Bronchial epithelial cell (primary cell): ENCODE results near the gene ARHGEF38. TPM values are rescaled to one million over a fixed set of nuclear protein-coding genes. Genes with fewer than 3 reads are reported as not detected.

ENCODE experiments used
- DNase-seq: peaks from one replicate; pipeline ENCODE4 v3.0.0-alpha.2; 2010; ENCODE audit warnings: low read depth
- FAIRE-seq: peaks from 2 replicates; lab custom pipeline; 2011; peaks lifted over from hg19 to GRCh38; lab: Jason Lieb, UNC
- H3K27me3 ChIP-seq: 2 replicates; pipeline ENCODE4 v1.5.1; 2011; ENCODE audit warnings: low read length; ENCODE audit not compliant: control insufficient read depth, insufficient read depth
- H3K36me3 ChIP-seq: 2 replicates; pipeline ENCODE4 v1.5.1; 2011; ENCODE audit warnings: low read length; ENCODE audit not compliant: control insufficient read depth, insufficient read depth
- H3K4me3 ChIP-seq: 2 replicates; pipeline ENCODE4 v1.5.1; 2011; ENCODE audit warnings: mild to moderate bottlenecking, low read depth, low read length, control low read depth
- total RNA-seq: library from RNA; depleted of rRNA; stranded (reverse); fragments of >200 nt; gene quantifications from 2 replicates; pipeline ENCODE4 v1.2.1, GENCODE V29; 2014
- TF ChIP-seq, protein P1 (sequence below): IDR thresholded peaks from 2 replicates; pipeline ENCODE4 v1.5.1; 2011; ENCODE audit warnings: mild to moderate bottlenecking, moderate library complexity, low read length, control low read depth, inconsistent platforms; ENCODE audit not compliant: insufficient read depth, severe bottlenecking

The ARHGEF38 gene
- total RNA-seq, 1 donor from 2014 or later = not detected

DNA sequence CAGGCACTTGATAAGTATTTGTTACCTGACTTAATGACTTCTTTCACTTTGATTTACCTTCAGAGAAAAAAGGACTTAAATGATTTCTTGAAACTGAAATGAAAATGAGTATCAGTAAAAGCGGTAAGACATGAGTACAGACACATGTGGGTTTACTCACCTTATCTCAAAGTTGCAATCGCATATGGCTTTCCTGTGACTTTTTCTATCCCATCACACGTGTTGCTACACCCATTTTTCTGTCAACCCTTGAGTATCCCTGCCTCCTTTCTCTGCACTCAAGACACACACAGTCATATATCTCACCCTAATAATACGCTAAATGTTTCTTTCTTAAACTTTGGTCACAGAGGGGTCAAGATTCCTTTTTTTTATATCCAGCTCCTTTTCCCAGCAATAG is 11.0 kb upstream of the ARHGEF38 start:
- TF ChIP-seq, protein P1, sequence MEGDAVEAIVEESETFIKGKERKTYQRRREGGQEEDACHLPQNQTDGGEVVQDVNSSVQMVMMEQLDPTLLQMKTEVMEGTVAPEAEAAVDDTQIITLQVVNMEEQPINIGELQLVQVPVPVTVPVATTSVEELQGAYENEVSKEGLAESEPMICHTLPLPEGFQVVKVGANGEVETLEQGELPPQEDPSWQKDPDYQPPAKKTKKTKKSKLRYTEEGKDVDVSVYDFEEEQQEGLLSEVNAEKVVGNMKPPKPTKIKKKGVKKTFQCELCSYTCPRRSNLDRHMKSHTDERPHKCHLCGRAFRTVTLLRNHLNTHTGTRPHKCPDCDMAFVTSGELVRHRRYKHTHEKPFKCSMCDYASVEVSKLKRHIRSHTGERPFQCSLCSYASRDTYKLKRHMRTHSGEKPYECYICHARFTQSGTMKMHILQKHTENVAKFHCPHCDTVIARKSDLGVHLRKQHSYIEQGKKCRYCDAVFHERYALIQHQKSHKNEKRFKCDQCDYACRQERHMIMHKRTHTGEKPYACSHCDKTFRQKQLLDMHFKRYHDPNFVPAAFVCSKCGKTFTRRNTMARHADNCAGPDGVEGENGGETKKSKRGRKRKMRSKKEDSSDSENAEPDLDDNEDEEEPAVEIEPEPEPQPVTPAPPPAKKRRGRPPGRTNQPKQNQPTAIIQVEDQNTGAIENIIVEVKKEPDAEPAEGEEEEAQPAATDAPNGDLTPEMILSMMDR = no peak
- H3K27me3 ChIP-seq = no peaks in the 10 kb centered on the region
- H3K36me3 ChIP-seq = no peaks in the 10 kb centered on the region
- FAIRE-seq (no peak), DNase-seq (no peak)
- no peak overlapping the region for H3K4me3 ChIP-seq

DNA sequence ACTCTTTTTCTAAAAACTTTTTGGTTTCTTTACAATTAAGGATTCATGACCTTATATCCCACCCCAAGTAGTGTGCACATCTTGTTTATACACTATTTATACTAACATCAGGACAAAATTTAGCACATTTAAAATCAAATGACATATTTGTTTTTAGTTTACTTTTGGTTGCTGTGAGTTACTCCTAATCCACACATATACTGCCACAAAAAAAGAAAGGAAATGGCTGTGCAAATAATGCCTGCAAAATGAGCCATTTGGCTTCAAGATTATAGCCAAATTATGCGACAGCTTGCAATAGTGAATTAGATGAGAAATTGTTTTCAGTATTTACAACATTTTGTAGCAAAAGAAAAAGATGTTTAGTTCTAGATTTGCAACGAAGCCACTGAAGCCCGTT is 10.4 kb upstream of the ARHGEF38 start:
- TF ChIP-seq, protein P1 = no peak
- no peaks in the 10 kb centered on the region for H3K36me3 ChIP-seq
- H3K4me3 ChIP-seq = no peak overlapping the region
- no peak for FAIRE-seq
- no peaks in the 10 kb centered on the region for H3K27me3 ChIP-seq
- DNase-seq = no peak

DNA sequence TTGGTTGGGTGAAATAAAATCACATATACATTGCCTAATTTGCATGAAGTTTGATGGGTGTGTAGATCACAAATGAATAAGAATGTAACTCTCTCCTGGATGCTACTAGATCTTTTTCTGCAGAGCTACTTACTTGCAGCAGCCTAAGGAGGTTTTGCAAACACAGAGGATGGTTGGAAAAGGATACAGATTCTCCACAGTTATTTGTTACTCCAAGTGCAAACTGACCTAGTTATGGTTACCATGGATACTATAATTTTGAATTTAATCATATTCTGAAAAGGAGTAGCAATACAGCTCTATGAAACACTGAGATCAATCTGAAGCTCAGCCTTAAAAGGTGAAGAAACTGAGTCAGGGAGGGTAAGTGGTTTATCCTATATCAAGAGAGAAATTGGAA is 9.1 kb upstream of the ARHGEF38 start:
- FAIRE-seq = no peak
- TF ChIP-seq, protein P1 = no peak
- no peak overlapping the region for H3K4me3 ChIP-seq
- no peaks in the 10 kb centered on the region for H3K27me3 ChIP-seq
- DNase-seq = no peak
- H3K36me3 ChIP-seq = no peaks in the 10 kb centered on the region

DNA sequence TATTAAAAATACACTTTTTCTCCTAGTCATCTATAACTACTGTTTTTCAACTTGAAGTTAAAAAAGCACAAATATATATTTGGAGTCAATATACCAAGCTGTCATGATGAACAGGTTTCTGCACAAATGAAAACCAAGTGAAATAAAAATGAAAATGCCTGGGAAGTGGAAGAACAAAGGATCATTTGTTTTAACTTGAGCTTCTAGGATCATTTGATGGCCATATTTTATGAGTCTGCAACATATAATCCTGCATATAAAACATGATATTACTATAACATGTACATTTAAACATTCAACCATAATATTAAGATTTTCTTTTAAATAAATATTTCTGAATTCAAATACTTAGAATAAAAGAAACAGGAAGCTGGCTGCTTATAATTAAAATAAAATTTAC is 8.5 kb upstream of the ARHGEF38 start:
- Histone ChIP-seq H3K4me3 (no peak overlapping the region), H3K36me3 (no peaks in the 10 kb centered on the region), H3K27me3 (no peaks in the 10 kb centered on the region)
- TF ChIP-seq, protein P1 = no peak
- DNase-seq (no peak), FAIRE-seq (no peak)

DNA sequence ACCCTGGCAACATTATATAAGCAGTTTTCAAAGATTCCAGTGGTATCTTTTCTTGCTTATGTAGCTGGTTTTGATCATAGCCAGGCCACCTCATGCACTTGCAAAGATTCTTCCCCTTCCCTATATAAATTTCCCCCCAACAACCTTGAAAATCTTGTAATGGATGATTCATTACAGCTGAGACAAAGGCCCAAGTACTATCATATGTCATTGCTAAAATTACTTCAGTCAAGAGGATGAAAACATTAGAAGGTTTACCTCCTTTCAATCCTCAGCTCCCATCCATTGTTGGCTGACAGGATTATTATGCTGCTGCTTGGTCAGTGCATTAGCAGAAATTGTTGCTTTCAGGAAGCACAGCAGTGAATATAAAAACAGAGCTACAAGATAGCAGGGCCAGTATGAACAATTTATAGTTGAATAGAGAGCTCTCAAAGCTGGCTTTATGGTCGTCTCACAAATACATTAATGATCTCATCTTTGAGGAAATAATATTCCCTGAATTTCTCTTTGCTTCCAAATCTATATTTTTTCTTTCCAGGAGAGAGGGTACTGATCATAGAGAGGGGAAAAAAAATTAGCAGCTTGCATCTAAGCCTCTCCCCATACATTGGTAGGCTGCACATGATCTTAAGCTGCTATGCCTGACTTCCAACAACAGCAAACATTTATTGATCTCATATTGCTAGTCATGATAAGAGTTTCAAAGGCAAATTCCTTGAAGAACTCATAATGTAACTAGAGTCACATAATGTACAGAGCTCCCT is 7.7 kb upstream of the ARHGEF38 start:
- H3K4me3 ChIP-seq = no peak overlapping the region
- no peak for FAIRE-seq
- no peaks in the 10 kb centered on the region for H3K36me3 ChIP-seq
- peak; percentile 21 for DNase-seq
- H3K27me3 ChIP-seq = no peaks in the 10 kb centered on the region
- TF ChIP-seq, protein P1 = no peak

DNA sequence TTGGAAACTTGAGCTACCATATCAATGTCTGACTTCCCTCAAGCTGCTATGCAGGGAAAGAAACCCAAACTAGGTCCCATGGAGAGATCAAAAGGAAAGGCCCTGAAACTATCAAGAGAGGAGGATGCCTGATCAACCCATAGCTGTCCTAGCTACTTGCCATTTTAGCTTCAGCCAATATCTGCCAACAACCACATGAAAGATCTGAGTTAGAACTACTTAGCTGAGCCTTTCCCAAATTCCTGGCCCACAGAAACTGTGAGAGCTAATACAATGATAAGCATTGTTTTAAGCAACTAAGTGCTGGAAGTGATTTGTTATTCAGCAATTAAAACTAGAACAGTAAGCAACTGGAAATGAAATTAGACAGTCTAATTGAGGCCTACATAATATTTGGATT is 6.3 kb upstream of the ARHGEF38 start:
- no peaks in the 10 kb centered on the region for H3K36me3 ChIP-seq
- H3K4me3 ChIP-seq = no peak overlapping the region
- no peaks in the 10 kb centered on the region for H3K27me3 ChIP-seq
- no peak for FAIRE-seq
- TF ChIP-seq, protein P1 = no peak
- DNase-seq = no peak
